Measurements from ENCODE around the gene GABBR2.
"Not testable (repeated sequence)": the region's sequence is repeated elsewhere in the genome, so short reads cannot be mapped to it uniquely, and the experiment has no call there.

Gene GABBR2

GRCh38 chr9:98465799-98466198 lies 242.9 kb downstream of the GABBR2 start:
- DNase-seq: no peak

- not testable (repeated sequence) for DNase-seq
These were observed 244.5 kb downstream of the GABBR2 start for GRCh38 chr9:98464156-98464690.

GRCh38 chr9:98462310-98462709 lies 246.4 kb downstream of the GABBR2 start:
- DNase-seq: no peak

GRCh38 chr9:98460704-98461103 lies 248.0 kb downstream of the GABBR2 start:
- DNase-seq: no peak

- no peak for DNase-seq
These were observed 250.9 kb downstream of the GABBR2 start for GRCh38 chr9:98457726-98458370.

GRCh38 chr9:98456156-98456613 lies 252.6 kb downstream of the GABBR2 start:
- no peak for DNase-seq

- DNase-seq: no peak
These were observed 253.2 kb downstream of the GABBR2 start for GRCh38 chr9:98455256-98456155.

GRCh38 chr9:98453589-98454311 lies 255.0 kb downstream of the GABBR2 start:
- DNase-seq: no peak

GRCh38 chr9:98451576-98451975 lies 257.2 kb downstream of the GABBR2 start:
- no peak for DNase-seq

- no peak for DNase-seq
These were observed 258.2 kb downstream of the GABBR2 start for GRCh38 chr9:98450496-98450895.

GRCh38 chr9:98449871-98450270 lies 258.9 kb downstream of the GABBR2 start:
- DNase-seq: no peak

GRCh38 chr9:98445576-98445975 lies 263.2 kb downstream of the GABBR2 start:
- DNase-seq: no peak

- DNase-seq: no peak
These were observed 264.1 kb downstream of the GABBR2 start for GRCh38 chr9:98444601-98445000.

GRCh38 chr9:98442541-98442940 lies 266.2 kb downstream of the GABBR2 start:
- no peak for DNase-seq

- DNase-seq: no peak
These were observed 266.6 kb downstream of the GABBR2 start for GRCh38 chr9:98442114-98442513.

- DNase-seq: no peak
These were observed 270.1 kb downstream of the GABBR2 start for GRCh38 chr9:98438666-98439065.

GRCh38 chr9:98437458-98438034 lies 271.2 kb downstream of the GABBR2 start:
- DNase-seq: no peak

GRCh38 chr9:98432960-98433359 lies 275.8 kb downstream of the GABBR2 start:
- DNase-seq: no peak

- no peak for DNase-seq
These were observed 276.6 kb downstream of the GABBR2 start for GRCh38 chr9:98432134-98432533.

GRCh38 chr9:98430535-98431292 lies 278.0 kb downstream of the GABBR2 start:
- no peak for DNase-seq

GRCh38 chr9:98429613-98430012 lies 279.1 kb downstream of the GABBR2 start:
- DNase-seq: no peak

GRCh38 chr9:98428454-98428853 lies 280.3 kb downstream of the GABBR2 start:
- DNase-seq: no peak
